ENCODE measurements around the gene DMRTA2.

Gene DMRTA2

GRCh38 chr1:50378770-50379169 lies 44.5 kb downstream of the DMRTA2 start:
- no peak for DNase-seq (ENCODE audit: extremely low read depth, low read depth)
- no peak overlapping the region for H3K4me3 ChIP-seq (replicated peaks; ENCODE audit: low read depth, low read length)
- TF ChIP-seq CTCF (IDR thresholded peaks at IDR 0.05; ENCODE audit: low read depth, low read length, missing control alignments), result no peak

GRCh38 chr1:50373532-50373931 lies 49.7 kb downstream of the DMRTA2 start:
- H3K4me3 ChIP-seq (replicated peaks; ENCODE audit: low read depth, low read length), result no peak overlapping the region
- DNase-seq (ENCODE audit: extremely low read depth, low read depth), result no peak
- TF ChIP-seq CTCF (IDR thresholded peaks at IDR 0.05; ENCODE audit: low read depth, low read length, missing control alignments), result no peak

- TF ChIP-seq CTCF (IDR thresholded peaks at IDR 0.05; ENCODE audit: low read depth, low read length, missing control alignments), result no peak
- DNase-seq (ENCODE audit: extremely low read depth, low read depth), result no peak
These were observed 51.5 kb downstream of the DMRTA2 start for GRCh38 chr1:50371749-50372148.

GRCh38 chr1:50369830-50370229 lies 53.4 kb downstream of the DMRTA2 start:
- TF ChIP-seq CTCF (IDR thresholded peaks at IDR 0.05; ENCODE audit: low read depth, low read length, missing control alignments), result no peak
- DNase-seq (ENCODE audit: extremely low read depth, low read depth), result no peak
- H3K4me3 ChIP-seq (replicated peaks; ENCODE audit: low read depth, low read length), result no peak overlapping the region

More at GRCh38 chr1:50371749-50372148, 51.5 kb downstream of the DMRTA2 start:
- H3K4me3 ChIP-seq (replicated peaks; ENCODE audit: low read depth, low read length), result no peak overlapping the region

GRCh38 chr1:50369008-50369634 lies 54.1 kb downstream of the DMRTA2 start:
- DNase-seq (ENCODE audit: extremely low read depth, low read depth), result no peak
- TF ChIP-seq CTCF (IDR thresholded peaks at IDR 0.05; ENCODE audit: low read depth, low read length, missing control alignments), result no peak
- H3K4me3 ChIP-seq (replicated peaks; ENCODE audit: low read depth, low read length), result no peak overlapping the region

GRCh38 chr1:50368179-50369007 lies 54.9 kb downstream of the DMRTA2 start:
- peak; percentile 57 for TF ChIP-seq CTCF (IDR thresholded peaks at IDR 0.05; ENCODE audit: low read depth, low read length, missing control alignments)
- DNase-seq (ENCODE audit: extremely low read depth, low read depth), result no peak
- H3K4me3 ChIP-seq (replicated peaks; ENCODE audit: low read depth, low read length), result no peak overlapping the region

Measured in HFF-Myc (cell line).